Liver (tissue), 3 donors: Measurements from ENCODE around the gene THTPA.

ENCODE experiments used
- ATF3 ChIP-seq: IDR thresholded peaks from 2 replicates; pipeline ENCODE4 v1.6.1; 2016; ENCODE audit warnings: antibody characterized with exemption
- EGR1 ChIP-seq, 2 donors: IDR thresholded peaks; 2 replicates each; pipeline ENCODE4 v1.6.1; 2016 to 2018; ENCODE audit warnings: antibody characterized with exemption in 2 of 2, low read depth in 2 of 2
- GABPA ChIP-seq, 2 donors: IDR thresholded peaks in 1 of 2; conservative IDR thresholded peaks in 1 of 2; 2 replicates each; pipeline ENCODE4 v1.6.1; 2016; ENCODE audit warnings: antibody characterized with exemption in 2 of 2, mild to moderate bottlenecking in 1 of 2, moderate library complexity in 1 of 2
- JUND ChIP-seq, 2 donors: IDR thresholded peaks; 2 replicates each; pipeline ENCODE4 v1.6.1; 2016; ENCODE audit warnings: antibody characterized with exemption in 2 of 2
- MAX ChIP-seq: IDR thresholded peaks from 2 replicates; pipeline ENCODE4 v1.6.1; 2016; ENCODE audit warnings: antibody characterized with exemption
- NR2F2 ChIP-seq: IDR thresholded peaks from 2 replicates; pipeline ENCODE4 v1.6.1; 2016; ENCODE audit warnings: antibody characterized with exemption
- RAD21 ChIP-seq, 2 donors: IDR thresholded peaks; 2 replicates each; pipeline ENCODE4 v1.6.1; 2016; ENCODE audit warnings: antibody characterized with exemption in 2 of 2, mild to moderate bottlenecking in 2 of 2
- REST ChIP-seq: IDR thresholded peaks from 2 replicates; pipeline ENCODE4 v1.6.1; 2016; ENCODE audit warnings: antibody characterized with exemption, mild to moderate bottlenecking
- SP1 ChIP-seq: IDR thresholded peaks from 2 replicates; pipeline ENCODE4 v1.6.1; 2018; ENCODE audit warnings: antibody characterized with exemption, mild to moderate bottlenecking
- TAF1 ChIP-seq: conservative IDR thresholded peaks from 2 replicates; pipeline ENCODE4 v1.6.1; 2016; ENCODE audit warnings: antibody characterized with exemption, mild to moderate bottlenecking
- YY1 ChIP-seq: IDR thresholded peaks from 2 replicates; pipeline ENCODE4 v1.6.1; 2016; ENCODE audit warnings: antibody characterized with exemption, mild to moderate bottlenecking
- ZBTB33 ChIP-seq: IDR thresholded peaks from 2 replicates; pipeline ENCODE4 v1.6.1; 2016; ENCODE audit warnings: antibody characterized with exemption
- TF ChIP-seq, protein P1 (sequence below): fragments of 150-350 bp; IDR thresholded peaks from 2 replicates; pipeline ENCODE4 v1.5.1; 2017; ENCODE audit warnings: improper control_type of control experiment, low read depth, low read length; ENCODE audit not compliant: missing input control
- donor health status: healthy.
- donor health status: healthy.

GRCh38 chr14:23564876-23565275, 8.8 kb downstream of the THTPA start:
- TF ChIP-seq, protein P1, sequence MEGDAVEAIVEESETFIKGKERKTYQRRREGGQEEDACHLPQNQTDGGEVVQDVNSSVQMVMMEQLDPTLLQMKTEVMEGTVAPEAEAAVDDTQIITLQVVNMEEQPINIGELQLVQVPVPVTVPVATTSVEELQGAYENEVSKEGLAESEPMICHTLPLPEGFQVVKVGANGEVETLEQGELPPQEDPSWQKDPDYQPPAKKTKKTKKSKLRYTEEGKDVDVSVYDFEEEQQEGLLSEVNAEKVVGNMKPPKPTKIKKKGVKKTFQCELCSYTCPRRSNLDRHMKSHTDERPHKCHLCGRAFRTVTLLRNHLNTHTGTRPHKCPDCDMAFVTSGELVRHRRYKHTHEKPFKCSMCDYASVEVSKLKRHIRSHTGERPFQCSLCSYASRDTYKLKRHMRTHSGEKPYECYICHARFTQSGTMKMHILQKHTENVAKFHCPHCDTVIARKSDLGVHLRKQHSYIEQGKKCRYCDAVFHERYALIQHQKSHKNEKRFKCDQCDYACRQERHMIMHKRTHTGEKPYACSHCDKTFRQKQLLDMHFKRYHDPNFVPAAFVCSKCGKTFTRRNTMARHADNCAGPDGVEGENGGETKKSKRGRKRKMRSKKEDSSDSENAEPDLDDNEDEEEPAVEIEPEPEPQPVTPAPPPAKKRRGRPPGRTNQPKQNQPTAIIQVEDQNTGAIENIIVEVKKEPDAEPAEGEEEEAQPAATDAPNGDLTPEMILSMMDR = no peak
- TF ChIP-seq TAF1 = no peak
- no peak for TF ChIP-seq EGR1 (IDR thresholded peaks at IDR 0.05; ENCODE audit: low read depth in 2 of 2)
- no peak for TF ChIP-seq MAX
- TF ChIP-seq GABPA (IDR thresholded peaks at IDR 0.05 in 1 of 2, conservative IDR thresholded peaks at IDR 0.05 in 1 of 2) = no peak
- TF ChIP-seq YY1 = no peak
- TF ChIP-seq SP1 = no peak
- TF ChIP-seq JUND (IDR thresholded peaks at IDR 0.05) = no peak
- TF ChIP-seq ZBTB33 = no peak
- no peak for TF ChIP-seq REST
- TF ChIP-seq ATF3 = no peak
- TF ChIP-seq NR2F2 = no peak
- TF ChIP-seq RAD21 (IDR thresholded peaks at IDR 0.05) = no peak
